Stimulated activated effector memory CD8-positive, alpha-beta T cell treated with anti-CD3 and anti-CD28 coated beads, Interleukin-12 subunit alpha, Interleukin-12 subunit beta, amount 100 ng/mL, for 72 hours (primary cell): ENCODE results near the gene NOTCH4.
"Not testable (repeated sequence)": the region's sequence is repeated elsewhere in the genome, so short reads cannot be mapped to it uniquely, and the experiment has no call there.

Experiments used
- ATAC-seq: fragments of 150-1000 bp; cut with Tn5 transposase; 2 replicates; pipeline ENCODE4 v1.10.0; 2021
- DNase-seq, 2 donors: peaks; one replicate each; pipeline ENCODE4 v3.0.0; 2021 to 2022; ENCODE audit warnings: low spot score in 2 of 2
- H3K27ac Mint-ChIP-seq: one replicate; pipeline ENCODE4 v1.8.0; 2022; ENCODE audit warnings: mild to moderate bottlenecking, mixed read lengths
- H3K36me3 Mint-ChIP-seq: one replicate; pipeline ENCODE4 v1.8.0; 2022; ENCODE audit warnings: mild to moderate bottlenecking, mixed read lengths
- H3K4me1 Mint-ChIP-seq: one replicate; pipeline ENCODE4 v1.8.0; 2022; ENCODE audit warnings: mixed read lengths
- H3K4me3 Mint-ChIP-seq: one replicate; pipeline ENCODE4 v1.8.0; 2022; ENCODE audit warnings: mild to moderate bottlenecking, mixed read lengths
- H3K9me3 Mint-ChIP-seq: one replicate; pipeline ENCODE4 v1.8.0; 2022; ENCODE audit warnings: mixed read lengths

The NOTCH4 gene

DNA sequence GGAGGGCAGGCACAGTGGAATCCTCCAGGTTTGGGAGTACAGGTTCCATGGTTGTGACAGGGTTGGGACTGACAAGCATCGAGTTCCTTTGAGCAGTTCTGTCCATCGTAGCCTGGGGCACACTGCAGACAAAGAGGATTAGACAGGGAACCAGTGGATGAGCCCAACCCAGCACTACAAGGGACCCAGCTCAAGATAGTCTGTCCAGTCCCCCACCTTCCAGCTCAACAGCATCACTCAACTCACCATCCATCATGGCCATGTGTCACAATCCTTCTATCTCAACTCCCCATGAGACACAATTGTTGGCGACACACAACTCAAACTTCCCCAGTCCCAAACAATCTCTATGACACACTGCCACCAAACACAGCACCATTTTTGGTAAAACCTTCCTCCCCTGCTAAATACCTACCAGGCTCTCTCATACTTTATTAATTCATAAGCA lies 19.6 kb downstream of the NOTCH4 start:
- DNase-seq (no peak), ATAC-seq (no peak)
- H3K4me1 Mint-ChIP-seq, result no peaks in the 10 kb centered on the region
- H3K27ac Mint-ChIP-seq, result no peak overlapping the region
- no peaks in the 10 kb centered on the region for H3K9me3 Mint-ChIP-seq
- no peak overlapping the region for H3K4me3 Mint-ChIP-seq
- H3K36me3 Mint-ChIP-seq, result no peaks in the 10 kb centered on the region

DNA sequence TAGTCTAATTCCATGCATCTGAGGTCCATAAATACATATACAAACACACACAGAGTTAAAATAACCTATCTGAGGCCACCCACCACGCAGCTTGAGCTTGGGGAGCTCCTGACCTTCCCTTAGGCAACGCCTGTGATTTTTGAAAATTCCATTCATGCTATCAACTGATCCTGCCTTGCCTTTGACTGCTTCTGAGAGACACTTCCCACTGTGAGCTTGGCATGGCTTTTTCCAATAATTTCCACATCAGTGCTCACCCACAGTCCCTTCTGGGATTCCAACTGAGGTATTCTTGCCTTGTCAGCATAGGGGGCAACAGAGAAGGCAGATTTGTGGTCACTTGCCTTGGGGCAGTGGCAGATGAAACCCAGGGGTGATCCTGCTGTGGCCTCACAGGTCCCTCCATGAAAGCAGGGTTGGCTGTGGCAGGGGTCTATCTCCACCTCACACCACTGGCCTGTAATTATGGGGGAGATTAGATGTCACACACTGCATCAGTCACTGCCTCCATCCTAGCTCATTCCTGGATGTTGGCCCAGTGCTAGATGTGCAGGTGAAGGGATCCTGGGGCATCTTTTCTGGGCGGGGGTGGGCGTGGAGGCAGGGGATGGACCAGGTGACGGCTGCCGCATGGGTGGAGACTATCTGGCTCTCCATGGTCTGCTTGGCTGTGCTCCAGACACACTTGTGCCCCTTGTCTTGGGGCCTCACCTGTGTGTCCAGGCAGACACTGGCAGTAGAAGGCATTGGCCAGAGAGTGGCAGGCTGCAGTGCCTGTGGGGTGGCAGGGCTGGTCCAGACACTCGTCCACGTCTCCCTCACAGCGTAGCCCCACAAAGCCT lies 20.2 kb downstream of the NOTCH4 start:
- Mint-ChIP-seq H3K9me3 (no peaks in the 10 kb centered on the region), H3K4me3 (no peak overlapping the region), H3K4me1 (no peaks in the 10 kb centered on the region), H3K36me3 (no peaks in the 10 kb centered on the region), H3K27ac (no peak overlapping the region)
- ATAC-seq, result no peak
- DNase-seq, result no peak

DNA sequence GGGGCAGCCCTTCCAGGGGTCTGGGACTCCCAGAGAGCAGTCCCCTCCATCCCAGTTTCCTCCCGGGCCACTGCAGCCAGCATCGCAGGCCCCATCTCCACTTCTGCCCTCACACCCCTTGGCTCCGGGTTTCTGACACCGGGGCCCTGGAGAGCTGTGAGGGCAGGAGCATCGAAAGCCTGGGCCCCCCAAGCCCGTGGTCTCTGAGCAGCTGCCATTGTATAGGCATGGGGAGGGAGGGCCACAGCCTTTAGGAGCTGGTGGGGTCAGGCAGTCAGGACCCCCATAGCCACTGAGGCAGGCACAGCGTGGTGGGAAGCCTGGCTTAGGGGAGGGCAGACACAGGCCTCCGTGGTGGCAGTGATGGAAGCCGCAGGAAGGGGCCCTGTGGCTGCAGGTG lies 21.7 kb downstream of the NOTCH4 start:
- Mint-ChIP-seq H3K36me3 (peaks cover 1% of the 10 kb centered on the region), H3K27ac (no peak overlapping the region), H3K4me1 (peaks cover 1% of the 10 kb centered on the region), H3K4me3 (no peak overlapping the region), H3K9me3 (no peaks in the 10 kb centered on the region)
- ATAC-seq (no peak), DNase-seq (no peak)

DNA sequence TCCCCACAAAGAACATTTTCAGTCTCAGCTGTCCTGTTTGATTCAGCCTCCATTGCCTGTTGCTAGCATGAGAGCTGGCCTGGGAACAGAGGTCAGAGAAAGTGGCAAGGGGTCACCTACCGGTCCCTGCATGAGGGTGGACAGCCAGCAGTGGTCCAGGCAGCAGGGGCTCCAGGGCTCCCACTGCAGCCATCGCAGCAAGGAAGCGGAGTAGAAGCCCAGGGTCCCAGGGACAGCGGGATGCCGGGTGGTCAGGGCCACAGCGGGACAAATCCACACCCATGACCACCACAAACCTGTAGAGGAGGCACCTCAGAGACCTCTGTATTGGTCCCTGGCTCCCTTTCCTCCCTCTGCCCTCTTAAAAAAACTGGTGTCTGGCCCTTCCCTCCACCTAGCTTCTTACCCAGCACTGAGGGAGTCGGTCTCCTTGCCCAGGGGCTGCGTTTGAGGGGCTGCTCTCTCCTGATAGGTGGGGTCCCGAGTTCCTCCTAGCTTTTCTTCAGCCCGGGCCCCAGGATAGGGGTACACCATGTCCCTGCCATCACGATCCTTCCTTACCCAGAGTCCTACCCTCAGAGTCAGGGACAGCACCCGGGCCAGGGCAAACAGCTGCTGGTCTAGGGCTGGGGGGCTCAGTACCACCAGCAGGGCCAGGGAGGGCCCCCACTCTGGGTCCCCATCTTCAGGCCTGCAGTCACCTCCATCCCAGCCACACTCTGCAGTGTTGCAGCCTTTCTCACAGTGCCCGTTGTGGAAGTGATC lies 23.0 kb downstream of the NOTCH4 start:
- H3K27ac Mint-ChIP-seq, result no peak overlapping the region
- DNase-seq (no peak), ATAC-seq (no peak)
- peaks cover 14% of the 10 kb centered on the region for H3K36me3 Mint-ChIP-seq
- H3K4me3 Mint-ChIP-seq, result no peak overlapping the region
- peaks cover 14% of the 10 kb centered on the region for H3K4me1 Mint-ChIP-seq
- no peaks in the 10 kb centered on the region for H3K9me3 Mint-ChIP-seq

DNA sequence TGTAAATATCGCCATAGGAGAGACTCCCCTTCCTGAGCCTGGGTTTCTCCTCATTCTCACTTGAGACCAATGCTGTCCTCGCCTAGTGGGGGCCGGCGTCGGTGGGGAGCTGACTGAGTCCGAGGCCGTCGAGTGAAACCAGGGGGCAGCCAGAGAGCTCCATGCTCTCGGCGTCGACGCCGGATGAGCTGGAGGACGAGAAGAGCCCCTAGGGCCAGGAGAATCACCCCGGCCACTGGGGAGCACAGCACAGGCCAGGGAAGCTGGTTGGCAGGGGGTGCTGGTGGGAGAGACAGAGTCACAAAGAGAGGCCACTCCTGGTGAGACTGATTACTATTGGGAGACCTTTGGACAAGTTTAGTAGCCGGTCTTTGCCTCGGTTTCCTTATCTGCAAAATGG lies 25.0 kb downstream of the NOTCH4 start:
- H3K27ac Mint-ChIP-seq, result no peak overlapping the region
- no peak overlapping the region for H3K4me3 Mint-ChIP-seq
- peaks cover 19% of the 10 kb centered on the region for H3K36me3 Mint-ChIP-seq
- H3K4me1 Mint-ChIP-seq, result peaks cover 32% of the 10 kb centered on the region
- no peak for ATAC-seq
- DNase-seq, result no peak
- no peaks in the 10 kb centered on the region for H3K9me3 Mint-ChIP-seq

DNA sequence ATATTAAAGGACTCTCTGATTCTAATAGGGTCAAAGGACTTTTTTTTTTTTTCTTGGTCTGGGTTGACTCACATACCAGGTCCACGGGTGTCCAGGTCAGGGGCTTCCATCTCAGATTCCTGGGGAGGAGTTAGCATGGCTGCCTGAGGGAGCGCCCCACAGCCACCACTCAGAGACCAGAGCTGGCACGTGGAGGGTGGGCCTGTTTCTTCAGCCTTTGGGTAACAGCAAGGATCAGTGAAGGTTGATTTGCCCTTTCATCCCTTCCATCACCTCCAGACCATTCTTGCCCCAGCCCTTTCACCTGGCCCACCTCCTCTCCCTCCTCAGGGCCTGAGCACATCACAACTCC lies 25.5 kb downstream of the NOTCH4 start:
- Mint-ChIP-seq H3K27ac (no peak overlapping the region), H3K4me1 (peaks cover 37% of the 10 kb centered on the region), H3K36me3 (peaks cover 19% of the 10 kb centered on the region), H3K4me3 (no peak overlapping the region), H3K9me3 (no peaks in the 10 kb centered on the region)
- DNase-seq, result no peak
- ATAC-seq, result no peak

DNA sequence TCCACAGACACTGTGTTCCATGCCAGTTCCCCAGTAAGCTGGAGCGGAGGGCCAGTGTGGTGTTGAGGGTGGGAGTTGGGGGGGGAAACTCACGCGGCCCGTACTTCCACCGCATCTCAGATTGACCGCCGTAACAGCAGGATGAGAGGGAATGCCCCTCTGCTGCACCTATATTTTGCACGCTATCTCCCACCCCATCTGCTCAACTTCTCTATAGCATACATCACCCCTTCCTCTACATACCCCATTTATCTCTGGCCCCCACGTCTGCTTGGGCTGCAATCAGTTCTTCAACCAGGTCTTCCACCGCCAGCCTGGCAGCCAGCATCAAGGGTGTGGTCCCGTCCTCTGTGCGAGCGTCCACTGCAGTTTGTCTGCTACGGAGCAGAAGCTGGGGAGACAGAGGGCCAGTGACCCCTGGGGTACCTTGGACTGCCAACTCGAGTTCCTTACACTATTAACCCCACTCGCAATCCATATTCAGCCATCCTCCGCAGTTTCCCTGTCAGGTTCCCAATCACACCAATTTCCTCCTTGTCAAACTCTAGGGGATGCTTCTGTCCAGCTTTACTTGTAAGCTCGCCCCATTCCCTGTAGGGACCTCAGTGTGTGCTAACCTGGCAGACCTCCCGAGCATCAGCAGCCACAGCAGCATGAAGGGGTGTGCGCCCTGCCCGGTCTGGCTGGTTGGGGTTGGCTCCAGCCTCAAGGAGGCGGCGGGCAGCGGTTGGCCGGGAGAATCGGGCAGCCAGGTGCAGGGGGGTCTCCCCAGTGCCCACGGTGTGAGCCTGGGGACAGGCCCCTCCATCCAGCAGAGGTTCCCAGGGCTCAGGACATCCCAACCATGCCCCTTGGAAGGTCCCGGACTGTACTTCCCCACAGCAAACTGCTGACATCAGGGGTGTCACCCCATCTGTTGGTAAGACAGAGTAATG lies 26.9 kb downstream of the NOTCH4 start:
- peaks cover 51% of the 10 kb centered on the region for H3K4me1 Mint-ChIP-seq
- peaks cover 28% of the 10 kb centered on the region for H3K36me3 Mint-ChIP-seq
- H3K4me3 Mint-ChIP-seq, result peak overlapping the region; percentile 99
- no peaks in the 10 kb centered on the region for H3K9me3 Mint-ChIP-seq
- ATAC-seq, result no peak
- peak overlapping the region; percentile 99 for H3K27ac Mint-ChIP-seq
- DNase-seq, result no peak

DNA sequence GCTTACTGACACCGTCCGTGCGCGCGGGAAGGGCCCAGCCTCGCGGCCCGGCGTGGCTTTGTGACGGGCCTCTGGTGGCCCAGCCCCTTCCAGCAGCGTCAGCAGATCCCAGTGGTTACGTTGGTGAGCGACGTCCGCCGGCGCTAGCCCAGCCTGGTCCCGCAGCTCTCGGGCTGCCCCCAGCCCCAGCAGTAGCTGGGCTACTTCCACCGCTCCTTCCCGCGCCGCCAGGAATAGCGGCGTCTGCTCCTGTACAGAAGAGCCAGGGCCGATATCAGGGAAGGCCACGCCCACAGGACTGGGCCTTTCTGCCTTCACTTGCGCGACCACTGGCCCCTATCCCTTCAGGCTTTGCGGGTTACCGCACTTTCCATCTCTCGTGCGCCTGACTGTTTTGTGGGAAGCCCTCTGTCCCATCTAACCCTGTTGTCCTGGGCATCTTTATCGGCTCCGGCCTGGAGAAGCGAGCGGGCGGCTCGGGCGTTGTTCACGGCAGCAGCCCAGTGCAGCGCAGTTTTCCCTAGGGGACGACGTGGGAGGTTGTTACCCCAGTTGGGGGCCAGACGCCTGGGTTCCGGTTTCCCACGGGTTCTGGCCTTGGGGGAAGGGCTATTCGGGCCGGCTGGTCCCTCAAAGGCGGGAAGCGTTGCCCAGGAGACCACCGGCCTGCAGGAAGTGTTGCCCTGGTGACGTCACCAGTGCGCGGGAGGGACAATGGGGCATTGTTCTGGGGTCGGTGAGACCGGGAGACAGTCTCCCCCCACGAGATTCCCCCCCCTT lies 27.8 kb downstream of the NOTCH4 start:
- Mint-ChIP-seq H3K27ac (peak overlapping the region; percentile 99), H3K9me3 (no peaks in the 10 kb centered on the region), H3K4me3 (peak overlapping the region; percentile 99), H3K36me3 (peaks cover 36% of the 10 kb centered on the region), H3K4me1 (peaks cover 59% of the 10 kb centered on the region)
- peak; percentile 53 to 86 for DNase-seq
- peak; percentile 90 for ATAC-seq

DNA sequence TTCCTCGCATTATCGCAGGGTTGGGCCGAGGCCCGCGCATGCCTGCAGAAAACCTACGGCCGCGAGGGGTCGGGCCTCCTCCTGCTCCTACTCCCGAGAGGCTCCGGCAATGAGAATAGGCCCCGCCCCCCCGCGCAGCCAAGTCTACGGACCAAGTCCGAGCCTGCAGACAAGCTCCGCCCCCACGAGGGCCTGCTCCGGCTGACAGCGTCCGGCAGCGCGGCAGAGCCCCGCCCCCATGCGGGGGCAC lies 28.3 kb downstream of the NOTCH4 start:
- ATAC-seq (peak; percentile 90), DNase-seq (peak; percentile 99 to 100)
- Mint-ChIP-seq H3K4me1 (peaks cover 63% of the 10 kb centered on the region), H3K9me3 (no peaks in the 10 kb centered on the region), H3K27ac (peak overlapping the region; percentile 99), H3K36me3 (peaks cover 41% of the 10 kb centered on the region), H3K4me3 (peak overlapping the region; percentile 99)

DNA sequence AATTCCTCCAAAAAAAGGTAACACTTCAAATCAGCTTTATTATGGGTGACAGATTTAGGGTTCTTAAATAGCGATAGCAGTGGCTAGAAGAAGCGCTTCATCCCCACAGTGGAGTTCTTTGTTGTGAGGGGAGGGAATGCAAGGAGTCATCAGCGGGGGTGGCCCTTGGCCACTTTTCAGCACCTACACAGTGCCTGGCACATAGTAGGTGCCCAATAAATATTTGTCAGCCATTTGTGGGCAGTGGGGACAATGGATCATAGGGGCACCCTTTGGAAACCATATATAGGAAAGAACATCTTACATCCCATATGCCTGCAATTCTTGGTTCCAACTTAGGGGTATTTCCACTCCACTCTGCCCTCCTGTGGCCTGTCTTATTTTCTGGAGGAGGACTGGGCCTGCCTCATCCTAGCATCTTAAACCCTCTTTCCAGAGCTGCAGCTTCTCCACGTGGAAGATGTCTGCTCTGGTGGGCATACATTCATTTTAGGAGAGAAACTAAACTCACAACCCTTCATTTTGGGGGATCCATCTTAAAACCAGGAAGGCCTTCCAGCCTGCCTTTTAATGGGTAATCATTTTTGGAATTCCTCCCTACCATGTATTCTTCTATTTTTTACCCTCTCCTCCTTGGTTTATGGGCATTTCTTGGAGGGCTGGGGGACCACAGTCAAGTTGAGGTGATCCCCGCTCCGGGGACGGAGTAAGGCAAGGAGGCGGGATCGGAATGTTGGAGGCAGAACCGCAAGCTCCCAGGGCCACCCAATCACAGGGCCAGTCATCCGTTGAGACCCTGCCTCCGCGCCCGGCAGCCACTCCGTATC lies 28.8 kb downstream of the NOTCH4 start:
- peak; percentile 4 for ATAC-seq
- Mint-ChIP-seq H3K4me3 (peak overlapping the region; percentile 99), H3K36me3 (peaks cover 47% of the 10 kb centered on the region), H3K9me3 (no peaks in the 10 kb centered on the region), H3K4me1 (peaks cover 63% of the 10 kb centered on the region), H3K27ac (peak overlapping the region; percentile 99)
- no peak for DNase-seq

DNA sequence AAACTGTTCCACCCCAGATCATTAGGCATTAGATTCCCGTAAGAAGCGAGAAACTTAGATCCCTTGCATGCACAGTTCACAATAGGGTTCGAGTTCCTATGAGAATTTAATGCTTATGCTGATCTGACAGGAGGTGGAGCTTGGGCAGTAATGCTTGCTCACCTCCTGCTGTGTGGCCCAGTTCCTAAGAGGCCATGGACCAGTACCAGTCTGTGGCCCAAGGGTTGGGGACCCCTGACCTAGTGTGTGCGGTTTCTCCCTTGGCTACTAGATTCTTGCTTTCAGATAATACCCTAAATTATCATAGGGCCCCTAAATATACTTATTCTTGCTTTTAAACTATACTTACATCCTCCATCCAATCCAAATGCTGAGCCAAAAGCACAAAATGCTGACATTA lies 29.5 kb downstream of the NOTCH4 start:
- H3K4me1 Mint-ChIP-seq, result peaks cover 64% of the 10 kb centered on the region
- H3K4me3 Mint-ChIP-seq, result peak overlapping the region; percentile 99
- H3K27ac Mint-ChIP-seq, result peak overlapping the region; percentile 99

DNA sequence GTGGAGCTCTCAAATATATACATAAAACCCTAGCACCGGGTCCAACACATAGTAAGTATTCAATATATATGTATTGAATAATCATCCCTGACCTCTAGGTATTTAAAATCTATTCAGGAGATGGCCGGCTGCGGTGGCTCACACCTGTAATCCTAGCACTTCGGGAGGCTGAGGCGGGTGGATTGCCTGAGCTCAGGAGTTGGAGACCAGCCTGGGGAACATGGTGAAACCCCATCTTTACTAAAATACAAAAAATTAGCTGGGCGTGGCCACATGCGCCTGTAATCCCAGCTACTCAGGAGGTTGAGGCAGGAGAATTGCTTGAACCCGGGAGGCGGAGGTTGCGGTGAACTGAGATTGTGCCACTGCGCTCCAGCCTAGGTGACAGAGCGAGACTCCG lies 30.8 kb downstream of the NOTCH4 start:
- not testable (repeated sequence) for H3K9me3 Mint-ChIP-seq, DNase-seq, ATAC-seq
- Mint-ChIP-seq H3K4me1 (peaks cover 77% of the 10 kb centered on the region), H3K27ac (peak overlapping the region; percentile 99), H3K4me3 (peak overlapping the region; percentile 99), H3K36me3 (peaks cover 63% of the 10 kb centered on the region)

More for the DNA sequence above, 29.5 kb downstream of the NOTCH4 start:
- Mint-ChIP-seq H3K9me3 (no peaks in the 10 kb centered on the region), H3K36me3 (peaks cover 50% of the 10 kb centered on the region)
- ATAC-seq (no peak), DNase-seq (no peak)

DNA sequence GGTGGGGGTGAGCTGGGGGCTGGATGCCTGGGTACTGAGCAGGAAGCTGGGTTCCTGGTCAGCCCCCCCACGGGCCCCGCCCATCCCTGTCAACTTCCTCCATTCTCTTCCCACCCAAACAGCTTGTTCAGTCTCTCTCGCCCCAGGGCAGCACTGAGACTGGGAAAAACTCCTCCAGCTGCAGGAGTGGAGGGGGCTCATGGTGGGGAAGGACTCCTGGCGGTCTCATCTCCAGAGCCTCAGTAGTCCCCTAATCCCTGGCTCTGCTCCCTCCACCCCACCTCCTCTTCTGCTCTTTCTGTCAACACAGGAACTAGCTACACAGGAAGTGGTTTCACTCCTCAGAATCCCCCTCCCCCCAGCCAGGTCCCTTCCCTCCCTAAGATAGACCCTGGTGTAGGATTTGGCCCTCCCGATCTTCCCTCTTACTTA lies 31.2 kb downstream of the NOTCH4 start, which contains the start of gene GPSM3:
GPSM3 (minus strand) TSS at position 36 of the 432 bp plus-strand sequence. CDS start 130 bp downstream, outside the sequence.
- ATAC-seq, result no peak
- Mint-ChIP-seq H3K4me3 (peak within 1 kb of the TSS; percentile 99), H3K27ac (peak within 1 kb of the TSS; percentile 99), H3K36me3 (peaks cover 66% of the 10 kb centered on the region), H3K4me1 (peaks cover 80% of the 10 kb centered on the region), H3K9me3 (no peaks in the 10 kb centered on the region)
- no peak for DNase-seq
